HG03432 (cell line): ENCODE results near the gene A2M.

ENCODE experiments used
- ATAC-seq: cut with Tn5 transposase; IDR thresholded peaks from one replicate; pipeline ENCODE4 v1.9.1; 2021; ENCODE audit warnings: mild to moderate bottlenecking, moderate library complexity; ENCODE audit not compliant: unreplicated experiment

Gene A2M

GRCh38 chr12:9122091-9122609 is 6.4 kb upstream of the A2M start:
- no peak for ATAC-seq

GRCh38 chr12:9120487-9121184 is 4.9 kb upstream of the A2M start:
- ATAC-seq: no peak

GRCh38 chr12:9118158-9118557 is 2.4 kb upstream of the A2M start:
- peak; percentile 73 for ATAC-seq

GRCh38 chr12:9114946-9115345 is 773 bp downstream of the A2M start:
- no peak for ATAC-seq

- ATAC-seq: no peak
Measured at GRCh38 chr12:9113987-9114309, 1.8 kb downstream of the A2M start.

- ATAC-seq: no peak
Measured at GRCh38 chr12:9113296-9113986, 2.3 kb downstream of the A2M start.

- ATAC-seq: no peak
Measured at GRCh38 chr12:9112076-9112853, 3.5 kb downstream of the A2M start.

- no peak for ATAC-seq
Measured at GRCh38 chr12:9111525-9111924, 4.2 kb downstream of the A2M start.

- no peak for ATAC-seq
Measured at GRCh38 chr12:9109737-9110491, 5.8 kb downstream of the A2M start.

- ATAC-seq: no peak
Measured at GRCh38 chr12:9109213-9109522, 6.6 kb downstream of the A2M start.

- ATAC-seq: no peak
Measured at GRCh38 chr12:9108504-9109212, 7.1 kb downstream of the A2M start.

- no peak for ATAC-seq
Measured at GRCh38 chr12:9107542-9107873, 8.2 kb downstream of the A2M start.

GRCh38 chr12:9106610-9107541 is 8.8 kb downstream of the A2M start:
- ATAC-seq: no peak

GRCh38 chr12:9106067-9106466 is 9.7 kb downstream of the A2M start:
- ATAC-seq: no peak

- no peak for ATAC-seq
Measured at GRCh38 chr12:9104767-9105423, 10.8 kb downstream of the A2M start.

GRCh38 chr12:9104087-9104486 is 11.6 kb downstream of the A2M start:
- no peak for ATAC-seq

GRCh38 chr12:9103050-9103849 is 12.5 kb downstream of the A2M start:
- ATAC-seq: no peak

GRCh38 chr12:9101018-9101687 is 14.6 kb downstream of the A2M start:
- ATAC-seq: no peak
